ENCODE data around the gene GDF11.

Gene GDF11

DNA sequence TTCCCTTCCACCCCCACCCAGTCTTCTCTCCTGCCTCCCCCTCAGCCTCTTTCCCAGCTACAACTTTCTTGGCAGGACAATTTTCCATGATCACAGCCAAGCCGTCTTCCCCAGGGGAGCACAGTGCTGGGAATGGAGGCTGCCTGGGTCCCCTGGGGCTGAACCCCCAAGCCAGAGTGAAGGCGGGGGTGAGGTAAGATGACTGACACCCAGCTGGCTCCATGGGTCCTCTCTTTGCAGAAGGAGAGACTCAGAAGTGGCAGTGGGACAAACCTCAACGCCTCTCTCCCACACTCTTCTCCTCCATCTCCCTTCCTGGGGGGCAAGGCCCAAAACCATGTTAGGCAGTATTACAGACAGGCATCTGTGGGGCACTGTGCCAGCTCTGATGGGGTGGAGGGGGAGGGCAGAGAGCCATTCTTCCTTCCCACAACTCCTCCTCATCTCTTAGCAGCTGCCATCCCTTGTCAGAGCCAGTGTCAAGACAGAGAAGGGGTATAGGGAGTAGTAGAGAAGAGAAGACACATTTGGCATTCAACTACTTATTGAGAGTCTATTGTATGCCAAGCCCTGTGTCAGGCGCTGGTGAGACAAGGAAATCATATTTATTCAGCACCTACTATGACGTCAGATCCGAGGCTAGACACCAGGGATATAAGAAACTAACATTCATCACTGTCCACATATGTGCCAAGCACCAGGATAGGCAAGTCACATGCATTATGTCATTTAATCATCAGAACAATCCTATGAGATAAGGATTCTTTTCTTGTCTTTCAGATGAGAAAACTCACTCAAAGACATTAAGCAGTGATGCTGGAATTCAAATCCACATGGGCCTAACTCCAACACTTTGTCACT is 38.8 kb upstream of the GDF11 start:
- Mint-ChIP-seq H3K27me3 (peaks cover 12% of the 10 kb centered on the region), H3K27ac (no peak overlapping the region), H3K4me1 (peaks cover 19% of the 10 kb centered on the region), H3K36me3 (no peaks in the 10 kb centered on the region), H3K9me3 (no peaks in the 10 kb centered on the region), H3K4me3 (no peak overlapping the region)

DNA sequence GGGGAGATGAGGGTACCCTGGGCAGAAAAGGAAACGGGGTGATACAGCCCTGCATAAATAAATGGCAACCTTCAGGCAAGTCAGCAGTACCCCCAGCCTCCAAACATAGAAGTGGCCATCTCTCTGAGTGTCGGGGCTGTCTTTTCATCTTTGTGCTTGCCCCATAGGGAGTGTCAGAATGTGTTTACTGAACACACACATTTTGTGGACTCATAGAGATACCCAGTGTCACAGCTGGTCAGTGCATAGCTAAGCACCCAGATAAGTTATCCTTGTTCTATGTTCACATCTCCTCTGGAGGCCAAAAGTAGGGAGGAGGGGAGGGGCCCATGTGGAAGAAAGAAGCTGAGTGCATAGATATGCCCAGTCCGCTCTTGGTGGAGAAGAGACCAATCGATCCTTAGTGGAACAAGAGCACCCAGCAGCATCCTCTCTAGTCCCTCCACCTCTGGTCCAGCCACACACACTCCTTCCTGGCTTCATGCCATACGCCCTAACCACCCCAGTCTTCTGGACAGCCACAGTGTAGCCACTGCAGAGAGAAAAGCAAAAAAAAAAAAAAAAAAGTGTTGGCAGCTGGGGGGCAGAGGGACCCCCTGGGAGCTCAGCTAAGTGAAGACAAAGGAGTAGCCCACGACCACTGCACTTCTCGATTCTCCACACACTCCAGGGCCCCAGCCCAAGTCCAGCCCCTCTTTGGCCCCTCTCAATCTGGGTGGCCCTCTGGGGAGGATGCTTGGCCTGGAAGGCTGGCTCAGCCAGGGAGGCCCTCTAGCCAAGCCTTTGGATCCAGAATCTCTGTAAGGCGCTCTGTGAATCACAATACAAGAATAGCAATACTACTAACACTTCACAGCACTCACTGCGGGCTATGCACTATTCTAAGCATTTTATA is 37.9 kb upstream of the GDF11 start:
- H3K4me3 Mint-ChIP-seq: no peak overlapping the region
- peaks cover 12% of the 10 kb centered on the region for H3K27me3 Mint-ChIP-seq
- H3K4me1 Mint-ChIP-seq: peaks cover 21% of the 10 kb centered on the region
- H3K27ac Mint-ChIP-seq: no peak overlapping the region
- H3K36me3 Mint-ChIP-seq: no peaks in the 10 kb centered on the region
- H3K9me3 Mint-ChIP-seq: no peaks in the 10 kb centered on the region

DNA sequence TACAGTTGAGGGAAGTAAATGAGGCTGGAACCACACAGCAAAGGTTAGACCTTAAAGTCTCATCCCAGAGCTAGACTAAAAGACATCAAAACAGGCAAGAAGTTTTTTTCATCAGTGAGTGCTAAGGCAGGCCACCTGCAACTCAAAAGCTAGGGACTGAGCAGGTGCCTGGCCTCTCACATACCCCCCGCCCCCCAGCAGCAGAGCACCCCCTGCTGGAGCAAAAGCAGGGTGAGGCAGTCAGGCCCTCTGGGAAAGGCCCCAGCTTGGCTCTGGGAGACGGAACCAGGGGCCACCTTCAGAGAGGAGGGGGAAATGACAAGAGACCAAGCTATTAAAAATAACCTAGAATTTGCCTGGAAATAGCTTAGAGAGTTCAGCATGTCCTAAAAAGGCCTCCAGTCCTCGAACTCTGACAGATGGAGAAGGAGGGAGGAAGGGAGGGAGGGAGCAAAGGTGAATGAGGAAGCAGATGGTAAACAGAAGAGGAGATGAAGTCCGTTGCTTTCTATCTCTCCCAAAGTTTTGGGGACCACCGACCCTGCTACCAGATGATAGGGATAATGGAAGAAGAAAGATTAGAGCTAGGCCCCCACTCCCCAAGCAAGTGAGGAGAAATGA is 37.0 kb upstream of the GDF11 start:
- H3K27ac Mint-ChIP-seq: no peak overlapping the region
- H3K4me3 Mint-ChIP-seq: no peak overlapping the region
- peaks cover 21% of the 10 kb centered on the region for H3K4me1 Mint-ChIP-seq
- H3K27me3 Mint-ChIP-seq: peaks cover 12% of the 10 kb centered on the region
- H3K9me3 Mint-ChIP-seq: no peaks in the 10 kb centered on the region
- no peaks in the 10 kb centered on the region for H3K36me3 Mint-ChIP-seq

DNA sequence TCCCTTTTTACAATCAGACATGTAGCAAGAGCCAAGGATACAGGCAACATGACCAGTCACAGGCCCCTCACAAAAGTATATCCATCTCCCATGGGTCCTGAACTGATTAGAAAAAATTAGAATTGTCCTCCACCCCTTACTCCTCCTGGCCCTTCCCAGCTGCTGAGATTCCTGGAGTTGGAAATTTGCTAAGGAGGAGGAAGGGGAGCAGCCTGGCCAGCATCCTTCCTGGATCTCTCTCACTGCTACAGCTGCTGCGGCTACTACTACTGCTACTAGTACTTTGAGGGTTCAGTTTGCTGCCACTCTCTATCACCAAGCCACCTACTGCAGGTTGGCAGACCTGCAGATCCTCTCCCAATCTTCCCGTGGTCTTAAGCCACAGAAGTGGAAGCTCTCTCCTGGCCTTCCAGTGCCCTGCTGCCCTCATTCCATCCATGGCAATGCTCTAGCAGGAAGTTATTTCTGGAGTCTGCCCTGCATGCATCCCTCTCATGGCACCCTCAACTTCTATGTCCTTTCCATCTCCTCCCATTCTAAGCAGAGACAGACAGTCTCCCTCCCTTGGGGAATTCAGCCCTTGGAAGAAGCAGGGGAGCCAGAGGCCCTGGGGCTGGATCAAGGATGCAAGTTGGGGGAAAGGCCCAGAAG is 36.2 kb upstream of the GDF11 start:
- peaks cover 21% of the 10 kb centered on the region for H3K4me1 Mint-ChIP-seq
- H3K4me3 Mint-ChIP-seq: peak overlapping the region; percentile 81
- H3K36me3 Mint-ChIP-seq: no peaks in the 10 kb centered on the region
- no peaks in the 10 kb centered on the region for H3K9me3 Mint-ChIP-seq
- H3K27ac Mint-ChIP-seq: no peak overlapping the region
- peaks cover 12% of the 10 kb centered on the region for H3K27me3 Mint-ChIP-seq

DNA sequence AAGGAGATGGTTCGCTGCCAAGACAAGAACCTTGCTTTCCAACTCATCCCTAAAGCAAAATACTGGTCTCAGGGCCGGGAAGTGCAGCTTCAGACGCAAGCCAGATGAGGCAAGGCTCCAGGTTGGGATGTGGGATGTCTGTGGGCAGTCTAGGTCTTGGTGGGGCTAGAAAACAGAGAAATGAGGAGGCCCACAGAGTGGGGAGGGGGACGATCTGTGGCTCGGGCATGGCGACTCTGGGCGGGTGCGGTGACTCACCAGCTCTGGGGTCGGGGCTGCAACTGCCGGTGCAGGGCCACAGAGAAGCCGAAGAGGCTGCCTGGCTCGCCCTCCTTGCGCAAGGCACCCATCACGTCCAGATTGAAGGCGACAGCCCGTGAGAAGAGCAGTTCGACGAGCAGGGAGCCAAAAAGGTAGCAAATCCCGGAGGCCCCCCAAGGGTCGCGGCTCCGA is 35.7 kb upstream of the GDF11 start:
- Mint-ChIP-seq H3K4me1 (peaks cover 21% of the 10 kb centered on the region), H3K36me3 (no peaks in the 10 kb centered on the region), H3K4me3 (peak overlapping the region; percentile 81), H3K9me3 (no peaks in the 10 kb centered on the region), H3K27ac (no peak overlapping the region), H3K27me3 (peaks cover 12% of the 10 kb centered on the region)

- H3K36me3 Mint-ChIP-seq: no peaks in the 10 kb centered on the region
- H3K27me3 Mint-ChIP-seq: peaks cover 12% of the 10 kb centered on the region
- H3K9me3 Mint-ChIP-seq: no peaks in the 10 kb centered on the region
- peak within 1 kb of the TSS; percentile 81 for H3K4me3 Mint-ChIP-seq
- peaks cover 21% of the 10 kb centered on the region for H3K4me1 Mint-ChIP-seq
- H3K27ac Mint-ChIP-seq: peak within 1 kb of the TSS; percentile 77
Observed at GRCh38 chr12:55707841-55708694, 34.9 kb upstream of the GDF11 start, which contains the start of gene ITGA7. Gene ITGA7, minus strand, starts transcription at chr12:55707904. Its CDS starts 222 bp downstream, at chr12:55707682.

DNA sequence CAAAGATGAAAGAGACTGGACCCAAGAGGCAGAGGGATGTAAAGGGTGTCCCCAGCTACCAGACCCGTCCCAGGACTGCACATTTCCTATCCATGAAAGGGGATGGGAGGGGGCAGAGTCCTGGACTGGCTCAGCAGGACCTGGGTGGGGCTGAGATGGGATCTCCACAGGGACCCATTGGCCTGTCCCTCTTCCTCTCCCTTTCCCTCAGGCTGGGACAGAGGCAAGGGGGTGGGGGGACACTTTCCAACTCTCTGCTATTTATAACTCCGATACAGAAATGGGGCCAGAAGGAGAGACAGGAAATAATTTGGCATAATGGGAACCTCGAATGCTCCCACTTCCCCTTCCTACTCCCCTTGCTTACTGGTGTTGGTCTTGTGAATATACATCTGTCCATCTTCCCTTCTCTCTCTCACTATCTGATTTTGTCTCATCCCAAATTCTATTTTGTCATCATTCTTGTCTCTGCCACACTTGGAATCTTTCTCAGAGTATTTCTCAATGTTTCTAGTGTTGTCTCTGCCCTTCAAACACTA is 34.2 kb upstream of the GDF11 start:
- Mint-ChIP-seq H3K27ac (peak overlapping the region; percentile 77), H3K27me3 (peaks cover 12% of the 10 kb centered on the region)

GRCh38 chr12:55711786-55712553 is 31.0 kb upstream of the GDF11 start:
- peaks cover 32% of the 10 kb centered on the region for H3K4me1 Mint-ChIP-seq
- no peaks in the 10 kb centered on the region for H3K36me3 Mint-ChIP-seq
- no peak overlapping the region for H3K4me3 Mint-ChIP-seq
- H3K9me3 Mint-ChIP-seq: no peaks in the 10 kb centered on the region
- H3K27ac Mint-ChIP-seq: no peak overlapping the region
- peaks cover 9% of the 10 kb centered on the region for H3K27me3 Mint-ChIP-seq

More for the DNA sequence above, 34.2 kb upstream of the GDF11 start:
- Mint-ChIP-seq H3K4me3 (peak overlapping the region; percentile 81), H3K36me3 (no peaks in the 10 kb centered on the region), H3K9me3 (no peaks in the 10 kb centered on the region), H3K4me1 (peaks cover 21% of the 10 kb centered on the region)

- H3K4me3 Mint-ChIP-seq: no peak overlapping the region
- H3K27ac Mint-ChIP-seq: no peak overlapping the region
Observed at GRCh38 chr12:55712700-55713415, 30.1 kb upstream of the GDF11 start.

DNA sequence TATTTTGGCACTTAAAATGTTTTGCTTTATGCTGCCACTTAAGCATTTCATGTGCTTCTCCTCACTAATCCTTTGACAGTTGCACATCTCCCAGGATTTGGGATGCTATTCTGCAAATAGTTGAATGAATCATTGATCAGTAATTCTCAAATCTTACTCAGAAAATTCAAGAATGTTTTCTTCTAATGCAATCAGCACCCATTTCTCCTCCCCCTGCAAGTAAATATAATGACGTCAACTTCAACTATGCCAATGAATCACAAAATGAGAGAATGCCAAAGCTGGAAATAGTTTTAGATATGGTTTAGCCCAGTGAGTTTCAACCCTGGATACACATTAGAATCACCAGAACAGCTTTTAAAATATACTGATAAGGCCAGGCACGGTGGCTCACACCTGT is 29.2 kb upstream of the GDF11 start:
- peaks cover 37% of the 10 kb centered on the region for H3K4me1 Mint-ChIP-seq
- H3K9me3 Mint-ChIP-seq: no peaks in the 10 kb centered on the region
- no peak overlapping the region for H3K27ac Mint-ChIP-seq
- H3K36me3 Mint-ChIP-seq: no peaks in the 10 kb centered on the region
- no peak overlapping the region for H3K4me3 Mint-ChIP-seq
- H3K27me3 Mint-ChIP-seq: peaks cover 3% of the 10 kb centered on the region

More at GRCh38 chr12:55712700-55713415, 30.1 kb upstream of the GDF11 start:
- Mint-ChIP-seq H3K9me3 (no peaks in the 10 kb centered on the region), H3K4me1 (peaks cover 37% of the 10 kb centered on the region), H3K27me3 (peaks cover 7% of the 10 kb centered on the region), H3K36me3 (no peaks in the 10 kb centered on the region)

DNA sequence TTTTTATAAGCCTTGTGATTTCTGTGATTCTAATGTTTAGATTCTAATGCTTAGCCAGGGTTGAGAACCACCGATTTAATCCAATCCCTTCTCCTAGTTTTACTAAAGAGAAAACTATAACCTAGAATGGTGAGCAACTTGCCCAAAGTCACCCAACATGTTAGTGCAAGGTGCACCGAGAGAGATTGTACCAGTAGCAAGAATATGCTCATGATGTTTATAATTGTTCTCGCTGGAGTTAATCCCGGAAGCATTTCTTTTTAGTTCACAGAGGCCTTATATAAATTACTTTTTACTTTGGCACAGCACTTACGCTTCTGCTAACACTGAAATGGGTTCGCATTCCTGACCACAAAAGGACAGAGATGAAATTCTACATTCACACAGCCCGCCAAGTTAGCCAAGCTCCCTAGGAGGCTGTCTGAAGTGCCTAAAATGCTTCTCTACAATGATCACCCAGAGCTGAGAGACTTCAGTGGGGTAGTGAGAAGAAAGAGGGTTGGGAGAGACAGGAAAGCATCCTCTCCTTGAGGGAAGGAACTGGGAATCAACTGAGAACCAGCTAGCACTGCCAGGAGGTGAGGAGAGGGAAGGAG is 27.7 kb upstream of the GDF11 start:
- Mint-ChIP-seq H3K4me3 (peak overlapping the region; percentile 92), H3K27ac (peak overlapping the region; percentile 100), H3K4me1 (peaks cover 31% of the 10 kb centered on the region), H3K27me3 (no peaks in the 10 kb centered on the region), H3K36me3 (no peaks in the 10 kb centered on the region), H3K9me3 (no peaks in the 10 kb centered on the region)

- Mint-ChIP-seq H3K4me1 (peaks cover 31% of the 10 kb centered on the region), H3K27me3 (no peaks in the 10 kb centered on the region), H3K36me3 (no peaks in the 10 kb centered on the region), H3K27ac (peak within 1 kb of the TSS; percentile 100), H3K9me3 (no peaks in the 10 kb centered on the region), H3K4me3 (peak within 1 kb of the TSS; percentile 92)
Observed at GRCh38 chr12:55715833-55716581, 26.9 kb upstream of the GDF11 start, which contains the start of gene BLOC1S1. Gene BLOC1S1, plus strand, starts transcription at chr12:55716046. Its CDS starts 6 bp downstream, at chr12:55716052.

Measured in activated naive CD4-positive, alpha-beta T cell treated with anti-CD3 and anti-CD28 coated beads, Interleukin-2, amount 50 U/mL, for 24 hours (primary cell).